GM18861 (cell line): ENCODE results near the gene ZNF605.
A peak's percentile ranks its signal among the peaks of the same experiment; 100 is the strongest.
"Not testable (repeated sequence)": the region's sequence is repeated elsewhere in the genome, so short reads cannot be mapped to it uniquely, and the experiment has no call there.

Experiments used
- ATAC-seq: cut with Tn5 transposase; IDR thresholded peaks from one replicate; pipeline ENCODE4 v1.9.1; 2021; ENCODE audit not compliant: unreplicated experiment

The ZNF605 gene

GRCh38 chr12:132956011-132956788 lies at the start of gene ZNF605:
Gene ZNF605, minus strand, starts transcription at chr12:132956306. Its CDS starts 10,671 bp downstream, at chr12:132945635.
- ATAC-seq: peak; percentile 93

DNA sequence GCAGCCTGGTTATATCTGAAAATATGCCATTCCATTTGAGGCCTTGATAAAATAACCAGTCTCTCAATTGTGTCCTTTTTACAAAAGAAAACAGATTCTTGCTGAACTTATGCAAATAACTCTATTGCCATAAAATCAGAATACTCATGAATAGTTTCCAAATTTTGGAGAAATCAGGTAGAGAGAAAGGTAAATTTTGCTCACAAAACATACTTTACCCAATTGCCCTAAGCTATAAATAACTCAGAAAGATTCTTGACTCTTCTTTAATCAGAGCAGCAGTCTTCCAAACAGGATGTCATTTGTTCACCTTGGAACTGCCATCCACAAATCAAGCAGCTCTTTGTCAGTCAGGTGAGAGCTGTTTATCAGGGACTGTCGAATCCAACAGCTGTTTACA lies 42.6 kb upstream of the ZNF605 start:
- no peak for ATAC-seq

GRCh38 chr12:132986885-132987225 lies 30.7 kb upstream of the ZNF605 start:
- no peak for ATAC-seq

GRCh38 chr12:132986001-132986884 lies 30.1 kb upstream of the ZNF605 start, which contains the start of gene ZNF26:
Gene ZNF26, plus strand, starts transcription at chr12:132986367. Its CDS starts 474 bp downstream, at chr12:132986841.
- ATAC-seq: peak; percentile 98

- ATAC-seq: not testable (repeated sequence)
Observed at GRCh38 chr12:132976870-132977269, 20.8 kb upstream of the ZNF605 start.

DNA sequence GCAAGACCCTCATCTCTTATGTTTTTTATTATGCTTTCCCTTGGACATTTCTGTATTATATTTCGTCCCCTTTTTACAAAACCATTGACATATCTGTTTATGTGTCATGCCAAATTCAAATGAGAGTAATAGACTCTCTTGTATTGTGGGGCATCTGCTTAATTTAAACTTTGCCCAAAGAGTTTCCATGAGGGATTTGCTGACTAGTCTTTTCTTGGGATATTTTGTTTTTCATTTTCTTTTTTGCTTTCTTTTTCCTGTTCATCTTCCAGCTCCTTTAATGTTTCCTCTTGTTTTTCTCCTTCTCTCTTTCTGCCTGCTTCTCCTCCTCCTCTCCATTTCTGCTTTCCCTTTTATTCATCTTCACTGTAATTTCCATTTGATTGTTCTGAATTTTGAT lies 16.3 kb upstream of the ZNF605 start:
- ATAC-seq: no peak

GRCh38 chr12:132967736-132968135 lies 11.6 kb upstream of the ZNF605 start:
- ATAC-seq: no peak

GRCh38 chr12:132966676-132967415 lies 10.7 kb upstream of the ZNF605 start:
- no peak for ATAC-seq

GRCh38 chr12:132965796-132966195 lies 9.7 kb upstream of the ZNF605 start:
- no peak for ATAC-seq

GRCh38 chr12:132963947-132964346 lies 7.8 kb upstream of the ZNF605 start:
- ATAC-seq: not testable (repeated sequence)

GRCh38 chr12:132961790-132962189 lies 5.7 kb upstream of the ZNF605 start:
- ATAC-seq: not testable (repeated sequence)

GRCh38 chr12:132955094-132956010 lies 754 bp downstream of the ZNF605 start:
- peak; percentile 20 for ATAC-seq

DNA sequence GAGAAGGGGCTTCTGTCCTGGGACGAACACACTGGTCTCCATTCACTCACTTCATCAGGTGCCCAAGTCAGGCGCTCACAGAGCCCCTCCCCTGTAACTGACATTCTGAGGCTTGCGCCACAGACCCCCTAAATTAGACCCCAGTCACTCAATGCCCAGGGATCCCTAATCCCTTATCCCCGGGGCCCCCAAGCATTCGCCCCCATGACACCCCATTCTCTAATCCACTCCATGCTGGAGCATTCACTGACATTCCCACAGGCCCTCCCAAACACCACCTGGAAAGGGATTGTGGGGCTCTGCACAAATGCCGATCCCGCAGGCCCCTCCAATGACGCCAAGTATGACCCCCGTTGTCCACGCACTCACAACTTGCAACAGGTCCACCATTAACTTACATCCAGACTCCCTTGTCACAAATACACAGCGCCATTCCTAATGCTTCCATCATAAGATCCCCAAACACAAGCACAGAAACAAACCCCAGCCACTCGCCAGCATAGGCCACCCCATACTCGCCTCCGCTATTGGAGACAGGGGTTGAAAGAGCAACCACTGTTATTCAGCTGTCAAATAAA lies 1.5 kb downstream of the ZNF605 start:
- ATAC-seq: no peak

DNA sequence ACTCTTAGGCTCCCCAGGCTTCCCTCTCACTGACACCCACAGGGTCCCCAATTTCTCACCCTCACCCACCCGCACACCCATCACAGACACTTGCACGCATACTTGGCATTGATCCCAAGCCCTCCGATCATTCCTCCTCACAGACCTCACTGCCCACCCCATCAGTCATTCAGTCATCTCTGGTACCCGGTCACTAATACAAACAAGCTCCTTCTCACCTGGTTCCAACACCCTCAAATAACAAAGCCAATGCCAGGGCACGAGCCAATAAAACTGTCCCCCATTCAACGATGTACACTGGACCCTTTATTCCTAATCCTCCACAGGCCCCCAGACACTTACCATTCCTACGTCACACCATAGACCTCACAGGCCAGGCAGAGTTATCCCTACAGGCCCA lies 2.3 kb downstream of the ZNF605 start:
- no peak for ATAC-seq

- no peak for ATAC-seq
Observed at GRCh38 chr12:132953163-132953425, 3.0 kb downstream of the ZNF605 start.

- ATAC-seq: no peak
Observed at GRCh38 chr12:132952371-132953162, 3.5 kb downstream of the ZNF605 start.

DNA sequence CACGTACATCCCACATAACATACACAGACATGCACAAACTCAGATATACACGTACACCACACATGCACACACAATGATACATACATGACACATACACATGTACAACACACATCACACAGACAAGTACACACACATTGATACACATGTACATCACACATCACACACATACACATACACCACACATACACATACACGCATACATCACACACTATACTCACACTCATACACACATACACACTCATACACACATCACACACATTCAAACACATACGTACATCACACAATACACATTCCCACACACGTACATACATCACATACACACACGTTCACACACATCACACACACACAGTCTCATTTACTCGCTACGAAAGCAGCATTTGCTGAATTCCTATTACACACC lies 4.5 kb downstream of the ZNF605 start:
- ATAC-seq: no peak

- no peak for ATAC-seq
Observed at GRCh38 chr12:132950844-132951535, 5.1 kb downstream of the ZNF605 start.
